Measurements from ENCODE around the gene STUM.
A peak's percentile ranks its signal among the peaks of the same experiment; 100 is the strongest.

STUM gene

DNA sequence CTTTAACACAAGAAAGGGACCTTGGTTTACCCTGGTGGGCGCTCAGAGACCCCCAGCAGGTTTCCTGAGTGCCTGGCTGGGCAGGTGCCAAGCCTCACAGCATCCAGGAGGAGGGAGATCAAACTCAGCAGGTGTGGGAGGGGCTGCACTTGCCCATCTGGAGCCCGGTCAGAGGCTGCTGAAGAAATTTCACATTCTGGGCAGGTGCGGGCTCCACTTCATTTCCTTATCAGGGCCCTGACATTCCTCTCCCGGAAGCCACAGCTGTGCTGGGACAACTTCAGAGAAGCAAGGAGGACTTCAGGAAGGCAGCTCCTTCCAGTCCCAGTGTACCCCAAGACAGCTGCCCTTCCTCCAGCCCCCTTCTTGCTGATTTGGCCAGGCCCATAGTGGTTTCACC is 107.6 kb downstream of the STUM start:
- no peak for DNase-seq

DNA sequence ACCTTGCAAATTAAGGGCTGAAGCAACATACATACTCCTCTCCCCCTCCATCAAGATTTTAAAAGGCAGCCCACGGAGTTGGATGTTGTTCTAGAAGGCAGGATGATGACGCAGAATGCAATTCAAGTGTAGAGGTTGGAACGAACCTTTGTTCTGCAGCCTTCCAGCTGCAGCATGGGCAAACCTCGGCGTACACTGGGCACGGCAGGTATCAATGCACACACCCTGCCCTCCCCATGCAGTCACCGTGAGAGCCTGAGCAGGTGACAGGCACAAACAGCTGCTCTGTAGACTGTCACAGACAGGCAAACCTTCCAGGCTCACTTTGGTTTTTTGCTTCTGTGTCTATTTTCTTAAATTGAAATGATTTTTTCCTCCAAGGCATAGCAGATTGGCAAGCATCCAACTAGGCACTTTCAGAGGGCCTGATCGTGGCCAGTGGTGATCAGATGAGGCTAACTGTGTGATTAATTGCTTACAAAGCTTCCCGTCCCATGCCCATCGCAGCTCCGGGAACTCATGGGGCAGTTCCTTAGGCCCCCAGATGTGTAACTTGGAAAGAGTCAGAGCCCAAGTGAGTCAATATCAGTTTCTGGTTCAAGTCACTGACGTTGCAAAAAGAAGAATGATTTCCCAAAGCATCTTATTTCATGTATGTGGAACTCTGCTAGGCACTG is 108.2 kb downstream of the STUM start:
- DNase-seq, result peak in 1 of 2 donors; percentile 36

DNA sequence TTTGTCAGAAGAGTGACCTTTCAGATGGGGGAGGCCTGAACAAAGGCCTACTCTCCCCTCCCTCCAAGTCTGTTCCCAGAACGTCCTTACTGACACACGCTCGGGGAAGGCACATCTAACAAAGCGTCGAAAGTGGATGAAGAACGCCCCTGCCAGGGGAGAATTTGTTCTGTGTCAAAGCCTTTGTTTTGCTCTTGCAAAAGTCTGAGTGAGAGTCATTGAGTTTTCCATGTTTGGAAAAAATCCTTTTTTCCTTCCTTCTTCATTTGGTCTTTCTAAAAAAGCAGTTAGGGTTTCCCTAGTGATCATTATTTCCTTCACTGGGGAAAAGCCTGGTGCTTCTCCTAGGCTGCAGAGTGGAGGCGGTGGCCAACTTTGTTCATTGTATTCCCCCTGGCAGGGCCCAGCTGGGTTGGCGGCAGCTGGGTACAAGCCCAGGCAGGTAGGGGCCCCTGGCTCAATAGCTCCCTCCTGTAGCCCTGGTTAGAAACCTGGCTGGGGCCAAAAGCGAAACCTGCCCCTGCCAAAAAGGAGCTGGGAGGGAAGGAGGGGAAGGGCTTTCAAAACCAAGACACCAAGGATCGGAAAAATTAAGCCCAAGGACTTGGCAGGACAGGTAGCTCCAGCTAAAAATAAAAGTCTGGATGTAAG is 109.5 kb downstream of the STUM start:
- no peak for DNase-seq

GRCh38 chr1:226658546-226659125 is 110.1 kb downstream of the STUM start:
- DNase-seq, result no peak
